PFSK-1 (cell line): Measurements from ENCODE around the gene C12orf54.

Source experiments
- FOXP2 ChIP-seq: optimal IDR thresholded peaks from 2 replicates; pipeline ENCODE3; 2011; ENCODE audit warnings: borderline replicate concordance, control low read depth, inconsistent platforms; ENCODE audit not compliant: insufficient read depth; ENCODE audit errors: extremely low read length, extremely low read depth
- POLR2AphosphoS5 ChIP-seq: IDR thresholded peaks from 2 replicates; pipeline ENCODE4 v1.6.1; 2012; ENCODE audit warnings: low read depth, mild to moderate bottlenecking, control low read depth, low read length, moderate library complexity
- SIN3A ChIP-seq: IDR thresholded peaks from 2 replicates; pipeline ENCODE4 v1.6.1; 2012; ENCODE audit warnings: mild to moderate bottlenecking, low read length, moderate library complexity, borderline replicate concordance; ENCODE audit not compliant: insufficient read depth
- TAF1 ChIP-seq: IDR thresholded peaks from 2 replicates; pipeline ENCODE4 v1.6.1; 2012; ENCODE audit warnings: low read length, control low read depth, borderline replicate concordance; ENCODE audit not compliant: insufficient read depth
- TF ChIP-seq, protein P1 (sequence below), 2 experiments: IDR thresholded peaks; 2 replicates each; pipeline versions ENCODE4 v1.6.1 to v1.8.0; 2011 to 2012; ENCODE audit warnings: low read depth in 2 of 2, low read length in 2 of 2, control low read depth in 1 of 2, inconsistent platforms in 1 of 2, mild to moderate bottlenecking in 1 of 2, moderate library complexity in 1 of 2; ENCODE audit not compliant: insufficient read depth in 1 of 2

The C12orf54 gene

DNA sequence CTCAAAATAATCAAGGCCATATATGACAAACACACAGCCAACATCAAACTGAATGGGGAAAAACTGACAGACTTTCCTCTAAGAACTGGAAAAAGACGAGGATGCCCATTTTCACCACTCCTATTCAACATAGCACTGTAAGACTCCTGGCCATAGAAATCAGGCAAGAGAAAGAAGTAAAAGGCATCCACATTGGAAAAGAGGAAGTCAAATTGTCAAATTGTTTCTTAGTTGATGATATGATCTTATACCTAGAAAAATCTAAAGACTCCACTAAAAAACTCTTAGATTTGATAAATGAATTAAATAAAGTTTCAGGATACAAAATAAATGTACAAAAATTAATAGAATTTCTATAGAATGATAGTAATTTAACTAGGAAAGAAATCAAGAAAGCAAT lies 54.3 kb downstream of the C12orf54 start:
- TF ChIP-seq TAF1 (no peak), SIN3A (no peak), FOXP2 (no peak), POLR2AphosphoS5 (no peak)
- TF ChIP-seq, protein P1, sequence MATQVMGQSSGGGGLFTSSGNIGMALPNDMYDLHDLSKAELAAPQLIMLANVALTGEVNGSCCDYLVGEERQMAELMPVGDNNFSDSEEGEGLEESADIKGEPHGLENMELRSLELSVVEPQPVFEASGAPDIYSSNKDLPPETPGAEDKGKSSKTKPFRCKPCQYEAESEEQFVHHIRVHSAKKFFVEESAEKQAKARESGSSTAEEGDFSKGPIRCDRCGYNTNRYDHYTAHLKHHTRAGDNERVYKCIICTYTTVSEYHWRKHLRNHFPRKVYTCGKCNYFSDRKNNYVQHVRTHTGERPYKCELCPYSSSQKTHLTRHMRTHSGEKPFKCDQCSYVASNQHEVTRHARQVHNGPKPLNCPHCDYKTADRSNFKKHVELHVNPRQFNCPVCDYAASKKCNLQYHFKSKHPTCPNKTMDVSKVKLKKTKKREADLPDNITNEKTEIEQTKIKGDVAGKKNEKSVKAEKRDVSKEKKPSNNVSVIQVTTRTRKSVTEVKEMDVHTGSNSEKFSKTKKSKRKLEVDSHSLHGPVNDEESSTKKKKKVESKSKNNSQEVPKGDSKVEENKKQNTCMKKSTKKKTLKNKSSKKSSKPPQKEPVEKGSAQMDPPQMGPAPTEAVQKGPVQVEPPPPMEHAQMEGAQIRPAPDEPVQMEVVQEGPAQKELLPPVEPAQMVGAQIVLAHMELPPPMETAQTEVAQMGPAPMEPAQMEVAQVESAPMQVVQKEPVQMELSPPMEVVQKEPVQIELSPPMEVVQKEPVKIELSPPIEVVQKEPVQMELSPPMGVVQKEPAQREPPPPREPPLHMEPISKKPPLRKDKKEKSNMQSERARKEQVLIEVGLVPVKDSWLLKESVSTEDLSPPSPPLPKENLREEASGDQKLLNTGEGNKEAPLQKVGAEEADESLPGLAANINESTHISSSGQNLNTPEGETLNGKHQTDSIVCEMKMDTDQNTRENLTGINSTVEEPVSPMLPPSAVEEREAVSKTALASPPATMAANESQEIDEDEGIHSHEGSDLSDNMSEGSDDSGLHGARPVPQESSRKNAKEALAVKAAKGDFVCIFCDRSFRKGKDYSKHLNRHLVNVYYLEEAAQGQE (IDR thresholded peaks at IDR 0.05; ENCODE audit: insufficient read depth in 1 of 2, low read depth in 2 of 2, low read length in 2 of 2) = no peak

DNA sequence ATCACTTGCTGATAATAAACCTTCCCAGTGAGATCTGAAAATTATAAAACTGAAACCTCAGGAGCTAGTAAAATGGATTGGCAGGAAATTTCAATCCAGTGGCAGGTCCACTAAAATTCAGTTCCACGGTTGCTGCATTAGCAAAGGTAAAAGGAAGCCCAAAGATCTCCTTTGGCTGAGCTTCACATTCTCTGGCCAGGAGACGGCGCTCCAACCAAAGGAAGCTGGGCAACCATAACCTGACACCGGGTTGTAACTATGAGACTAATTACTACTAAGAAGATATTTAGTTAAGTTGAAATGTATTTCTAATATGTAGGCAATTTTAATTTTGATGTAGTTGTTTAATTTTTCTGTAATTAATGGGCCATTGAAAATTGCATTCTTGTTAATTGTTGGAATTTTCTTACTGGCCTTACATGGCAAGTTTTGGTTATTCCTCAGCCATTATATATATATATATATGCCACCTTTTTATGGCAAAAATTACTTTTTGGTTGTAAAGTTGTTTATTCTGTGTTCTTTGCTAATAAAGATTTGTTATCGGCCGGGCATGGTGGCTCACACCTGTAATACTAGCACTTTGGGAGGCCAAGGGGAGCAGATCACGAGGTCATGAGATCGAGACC lies 60.1 kb downstream of the C12orf54 start:
- TF ChIP-seq FOXP2 = no peak
- no peak for TF ChIP-seq SIN3A
- no peak for TF ChIP-seq TAF1
- no peak for TF ChIP-seq POLR2AphosphoS5
- TF ChIP-seq, protein P1 (IDR thresholded peaks at IDR 0.05; ENCODE audit: insufficient read depth in 1 of 2, low read depth in 2 of 2, low read length in 2 of 2) = no peak

DNA sequence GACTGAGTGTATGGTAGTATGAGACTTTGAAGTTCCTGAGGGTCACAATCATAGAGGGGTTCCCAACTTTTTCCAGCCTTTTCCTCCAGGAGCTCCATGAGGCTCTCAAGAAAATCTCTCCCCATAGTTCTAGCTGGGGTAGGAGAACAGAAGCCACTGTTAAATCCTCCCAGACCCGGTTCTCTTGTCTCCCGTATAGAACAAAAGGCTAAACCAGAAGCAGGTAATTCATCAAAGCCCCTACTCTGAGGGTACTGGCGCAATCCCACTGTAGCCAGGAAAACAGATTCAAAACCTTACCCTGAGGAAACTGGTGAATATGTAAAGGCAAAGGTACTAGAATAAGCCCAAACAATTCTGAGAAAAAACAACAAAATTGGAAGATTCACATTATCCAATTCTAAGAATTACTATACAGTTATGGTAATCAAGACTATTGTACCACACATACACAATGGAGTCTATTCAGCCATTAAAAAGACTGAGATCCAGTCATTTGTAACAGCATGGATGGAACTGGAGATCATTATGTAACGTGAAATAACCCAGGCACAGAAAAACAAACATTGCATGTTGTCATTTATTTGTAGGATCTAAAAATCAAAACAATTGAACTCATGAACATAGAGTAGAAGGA lies 63.7 kb downstream of the C12orf54 start:
- no peak for TF ChIP-seq TAF1
- no peak for TF ChIP-seq FOXP2
- no peak for TF ChIP-seq POLR2AphosphoS5
- TF ChIP-seq, protein P1 (IDR thresholded peaks at IDR 0.05; ENCODE audit: insufficient read depth in 1 of 2, low read depth in 2 of 2, low read length in 2 of 2) = no peak
- no peak for TF ChIP-seq SIN3A
